ENCODE data around the gene MYO9B.

MYO9B gene

DNA sequence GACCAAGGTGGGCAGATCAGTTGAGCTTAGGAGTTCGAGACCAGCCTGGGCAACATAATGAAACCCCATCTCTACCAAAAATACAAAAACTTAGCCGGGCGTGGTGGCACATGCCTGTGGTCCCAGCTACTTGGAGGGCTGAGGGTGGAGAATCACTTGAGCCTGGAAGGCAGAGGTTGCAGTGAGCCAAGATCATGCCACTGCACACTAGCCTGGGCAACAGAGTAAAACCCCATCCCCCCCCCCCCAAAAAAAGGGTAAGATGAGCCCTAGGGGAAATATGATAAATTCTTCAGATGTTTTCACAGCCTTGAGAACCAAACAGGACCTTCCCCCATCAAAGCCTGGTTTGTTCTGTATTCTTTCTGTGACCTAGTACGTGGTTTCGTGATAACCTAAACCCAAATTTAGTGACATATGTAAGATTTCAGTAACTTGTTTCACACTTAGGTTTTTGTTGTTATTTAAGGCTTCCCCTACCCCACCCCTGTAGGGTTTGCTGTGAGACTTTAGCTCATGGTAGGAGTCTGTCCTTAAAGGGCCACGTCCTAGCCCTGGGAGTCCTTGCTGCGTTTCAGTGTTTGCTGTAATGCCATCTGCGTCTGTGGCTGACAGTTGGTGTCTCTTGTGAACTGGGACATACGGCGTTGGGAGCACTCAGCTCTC, 49.6 kb downstream of the MYO9B start:
- no peak for TF ChIP-seq CTCF (IDR thresholded peaks at IDR 0.05)
- Mint-ChIP-seq H3K4me1 (peaks cover 18% of the 10 kb centered on the region), H3K36me3 (ENCODE audit: low read depth) (peaks cover 10% of the 10 kb centered on the region), H3K4me3 (no peak overlapping the region), H3K27ac (peak overlapping the region; percentile 91), H3K9me3 (no peaks in the 10 kb centered on the region), H3K27me3 (ENCODE audit: low read depth, poor library complexity) (no peaks in the 10 kb centered on the region)
- no peak for DNase-seq

GRCh38 chr19:17125728-17126677, 50.4 kb downstream of the MYO9B start:
- Mint-ChIP-seq H3K27me3 (ENCODE audit: low read depth, poor library complexity) (peaks cover 2% of the 10 kb centered on the region), H3K4me3 (no peak overlapping the region), H3K36me3 (ENCODE audit: low read depth) (peaks cover 13% of the 10 kb centered on the region), H3K27ac (peak overlapping the region; percentile 91), H3K9me3 (no peaks in the 10 kb centered on the region), H3K4me1 (peaks cover 18% of the 10 kb centered on the region)
- DNase-seq = no peak
- no peak for TF ChIP-seq CTCF (IDR thresholded peaks at IDR 0.05)

DNA sequence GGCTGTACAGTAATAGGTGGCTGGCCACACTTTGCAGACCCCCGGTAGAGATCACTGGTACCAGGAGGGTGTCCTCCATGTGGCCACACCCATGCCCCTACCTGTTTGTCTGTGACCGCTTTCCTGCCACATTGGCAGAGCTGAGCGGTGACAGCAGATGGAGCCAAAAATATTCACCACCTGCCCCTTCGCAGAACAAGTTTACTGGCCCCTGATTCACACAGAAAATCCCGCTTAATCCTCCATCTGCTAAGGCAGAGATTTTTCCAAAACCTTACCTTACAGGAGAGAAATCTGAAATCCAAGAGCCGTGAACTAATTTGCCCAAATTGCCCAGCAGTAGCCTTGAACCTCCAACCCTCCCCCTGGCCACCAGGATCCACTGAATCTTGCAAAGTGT, 52.1 kb downstream of the MYO9B start:
- H3K4me1 Mint-ChIP-seq = peaks cover 18% of the 10 kb centered on the region
- peaks cover 2% of the 10 kb centered on the region for H3K27me3 Mint-ChIP-seq (ENCODE audit: low read depth, poor library complexity)
- no peaks in the 10 kb centered on the region for H3K9me3 Mint-ChIP-seq
- no peak for TF ChIP-seq CTCF (IDR thresholded peaks at IDR 0.05)
- no peak overlapping the region for H3K27ac Mint-ChIP-seq
- H3K4me3 Mint-ChIP-seq = no peak overlapping the region
- DNase-seq = no peak
- peaks cover 11% of the 10 kb centered on the region for H3K36me3 Mint-ChIP-seq (ENCODE audit: low read depth)

GRCh38 chr19:17128403-17128802, 52.8 kb downstream of the MYO9B start:
- H3K36me3 Mint-ChIP-seq (ENCODE audit: low read depth) = peaks cover 6% of the 10 kb centered on the region
- H3K27me3 Mint-ChIP-seq (ENCODE audit: low read depth, poor library complexity) = peaks cover 2% of the 10 kb centered on the region
- no peak overlapping the region for H3K4me3 Mint-ChIP-seq
- peaks cover 18% of the 10 kb centered on the region for H3K4me1 Mint-ChIP-seq
- no peak overlapping the region for H3K27ac Mint-ChIP-seq
- H3K9me3 Mint-ChIP-seq = no peaks in the 10 kb centered on the region
- no peak for TF ChIP-seq CTCF (IDR thresholded peaks at IDR 0.05)
- DNase-seq = no peak

- H3K27ac Mint-ChIP-seq = no peak overlapping the region
- no peak overlapping the region for H3K4me3 Mint-ChIP-seq
- H3K36me3 Mint-ChIP-seq (ENCODE audit: low read depth) = peaks cover 6% of the 10 kb centered on the region
- no peaks in the 10 kb centered on the region for H3K9me3 Mint-ChIP-seq
- DNase-seq = no peak
- peaks cover 2% of the 10 kb centered on the region for H3K27me3 Mint-ChIP-seq (ENCODE audit: low read depth, poor library complexity)
- no peak for TF ChIP-seq CTCF (IDR thresholded peaks at IDR 0.05)
- H3K4me1 Mint-ChIP-seq = peaks cover 18% of the 10 kb centered on the region
Observed at GRCh38 chr19:17128820-17129219, 53.2 kb downstream of the MYO9B start.
